GM12878 (cell line): ENCODE results near the gene PCCA. TPM values are rescaled to one million over a fixed set of nuclear protein-coding genes. Genes with fewer than 3 reads are reported as not detected.

Source experiments
- ATAC-seq: fragments of 200-7000 bp; cut with Tn5 transposase; 3 replicates; pipeline ENCODE4 v1.9.1; 2020; ENCODE audit warnings: mild to moderate bottlenecking, moderate library complexity
- BruUV-seq: library from RNA; stranded (reverse); fragments of 400-500 nt; replicated peaks from 2 replicates; lab custom pipeline; 2021; lab: Mats Ljungman, UMichigan
- CTCF ChIA-PET: fragments of 300-600 bp; sonication (Branson Sonifier 250); formaldehyde crosslinking; extraction: SDS; loops from one replicate; lab custom pipeline; 2021; ENCODE audit warnings: inconsistent platforms; lab: Yijun Ruan, JAX
- POLR2A ChIA-PET: fragments of 350-600 bp; formaldehyde crosslinking; extraction: SDS; loops from one replicate; lab custom pipeline; 2021; ENCODE audit warnings: inconsistent platforms; lab: Charles Lee
- RAD21 ChIA-PET: fragments of 300-600 bp; sonication (Branson Sonifier 250); formaldehyde crosslinking; loops from one replicate; lab custom pipeline; 2023; ENCODE audit warnings: antibody characterized with exemption; ENCODE audit not compliant: unreplicated experiment; lab: Charles Lee
- SMC1A ChIA-PET: fragments of 300-600 bp; sonication (Branson Sonifier 250); formaldehyde crosslinking; loops from one replicate; lab custom pipeline; 2023; ENCODE audit not compliant: unreplicated experiment, uncharacterized antibody; lab: Charles Lee
- DNase-seq: peaks from one replicate; pipeline ENCODE4 v3.0.0-alpha.2; 2011; ENCODE audit warnings: low read depth, low spot score
- FAIRE-seq: peaks from 3 replicates; lab custom pipeline; 2011; peaks lifted over from hg19 to GRCh38; lab: Jason Lieb, UNC
- H2AFZ ChIP-seq: 2 replicates; pipeline ENCODE4 v1.6.0; 2011; ENCODE audit warnings: low read depth, low read length, control low read depth; ENCODE audit not compliant: control insufficient read depth
- H3K27ac ChIP-seq: 2 replicates; pipeline ENCODE4 v1.5.1; 2011; ENCODE audit warnings: control low read depth; ENCODE audit not compliant: control insufficient read depth, insufficient read depth
- H3K27me3 ChIP-seq, 2 experiments: replicated peaks in 1 of 2; 2 replicates each; pipeline versions ENCODE4 v1.6.0 to v1.6.1; 2011; ENCODE audit warnings: low read length in 1 of 2; ENCODE audit not compliant: control insufficient read depth in 2 of 2, insufficient read depth in 2 of 2
- H3K36me3 ChIP-seq, 2 experiments: 2 replicates each; pipeline ENCODE4 v1.5.1; 2011; ENCODE audit warnings: low read length in 1 of 2; ENCODE audit not compliant: control insufficient read depth in 2 of 2, insufficient read depth in 2 of 2
- H3K4me1 ChIP-seq: 2 replicates; pipeline ENCODE4 v1.6.1; 2011; ENCODE audit warnings: mild to moderate bottlenecking, low read length, moderate library complexity, mixed read lengths; ENCODE audit not compliant: control insufficient read depth, insufficient read depth
- H3K4me2 ChIP-seq: 2 replicates; pipeline ENCODE4 v1.6.0; 2011; ENCODE audit warnings: control low read depth; ENCODE audit not compliant: control insufficient read depth, insufficient read depth
- H3K4me3 ChIP-seq: fragments of 200-600 bp; sonication (generic); 2 replicates; pipeline ENCODE4 v1.5.1; 2016
- H3K79me2 ChIP-seq: 2 replicates; pipeline ENCODE4 v1.6.0; 2011; ENCODE audit warnings: low read length; ENCODE audit not compliant: control insufficient read depth, insufficient read depth
- H3K9ac ChIP-seq: 2 replicates; pipeline ENCODE4 v1.8.0; 2011; ENCODE audit warnings: low read length, control low read depth, mixed read lengths; ENCODE audit not compliant: control insufficient read depth, insufficient read depth
- H3K9me3 ChIP-seq: replicated peaks from 3 replicates; pipeline ENCODE4 v1.5.1; 2011; ENCODE audit warnings: mild to moderate bottlenecking, low read length; ENCODE audit not compliant: control insufficient read depth, insufficient read depth
- H4K20me1 ChIP-seq: 2 replicates; pipeline ENCODE4 v1.6.0; 2011; ENCODE audit not compliant: control insufficient read depth, insufficient read depth
- CEBPB ChIP-seq, 2 experiments: fragments of 150-350 bp in 1 of 2; IDR thresholded peaks; 2 replicates each; pipeline ENCODE4 v1.6.1; 2012 to 2014; ENCODE audit warnings: low read depth in 2 of 2, low read length in 2 of 2, borderline replicate concordance in 1 of 2, inconsistent platforms in 1 of 2
- EED ChIP-seq: sonication (generic); IDR thresholded peaks from 2 replicates; pipeline ENCODE4 v1.6.1; 2016; ENCODE audit warnings: antibody characterized with exemption, low read depth
- HDAC2 ChIP-seq: fragments of 200-600 bp; sonication (generic); IDR thresholded peaks from 2 replicates; pipeline ENCODE4 v1.6.1; 2017
- SMARCA5 ChIP-seq: fragments of 450-650 bp; IDR thresholded peaks from 2 replicates; pipeline ENCODE4 v1.6.1; 2017; ENCODE audit warnings: mild to moderate bottlenecking
- SMC3 ChIP-seq: IDR thresholded peaks from 2 replicates; pipeline ENCODE4 v1.6.1; 2011; ENCODE audit warnings: low read length, improper control_type of control experiment, borderline replicate concordance
- TCF7 ChIP-seq: IDR thresholded peaks from 2 replicates; pipeline ENCODE4 v1.6.1; 2014; ENCODE audit warnings: antibody characterized with exemption, borderline replicate concordance
- ZNF207 ChIP-seq: fragments of 450-650 bp; IDR thresholded peaks from 2 replicates; pipeline ENCODE4 v1.6.1; 2014; ENCODE audit warnings: antibody characterized with exemption, mild to moderate bottlenecking, borderline replicate concordance
- ZNF274 ChIP-seq: IDR thresholded peaks from one replicate; pipeline ENCODE4 v1.8.0; 2011; ENCODE audit not compliant: insufficient read length, insufficient read depth
- WGBS: methylation state at CpG from one replicate; pipeline ENCODE4 v1.1.6; 2016; ENCODE audit warnings: low lambda C conversion rate; ENCODE audit not compliant: insufficient replicate concordance, insufficient coverage; ENCODE audit errors: missing lambda C conversion rate; 5-methylcytosine and 5-hydroxymethylcytosine counted together
- in situ Hi-C: fragments of 300-500 bp; cut with MboI; formaldehyde crosslinking; loops from 9 replicates; pipeline ENCODE4 v1.14.3; 2018; ENCODE audit warnings: mixed read lengths
- intact Hi-C: fragments of 100-400 bp; cut with micrococcal nuclease; formaldehyde crosslinking; loops from one replicate; pipeline ENCODE4 v1.14.2; 2022; ENCODE audit not compliant: unreplicated experiment
- polyA plus RNA-seq, 11 experiments: library from polyadenylated mRNA; depleted of rRNA in 4 of 11; unstranded in 6 of 11; stranded (reverse) in 5 of 11; fragments of >200 nt; fragmentation: Nextera tagmentation in 4 of 11; fragmentation: Illumina TruSeq in 1 of 11; extraction: Ambion mirVana in 4 of 11; extraction: Trizol in 1 of 11; gene quantifications; 1 replicate in 1 of 11; 2 replicates in 10 of 11; pipeline versions ENCODE4 v1.2.1 to v1.2.3, GENCODE V29; 2011 to 2016; ENCODE audit warnings: inconsistent platforms in 2 of 11, missing spikeins in 2 of 11, low read depth in 1 of 11
- total RNA-seq, 4 experiments: library from RNA; depleted of rRNA in 3 of 4; stranded (reverse); fragments of >200 nt in 3 of 4; fragmentation: Illumina TruSeq in 1 of 4; extraction: Trizol in 1 of 4; gene quantifications; 2 replicates each; pipeline versions ENCODE4 v1.2.1 to v1.2.3, GENCODE V29; 2013 to 2021
- TF ChIP-seq, protein P1 (sequence below): fragments of 450-650 bp; conservative IDR thresholded peaks from 2 replicates; pipeline ENCODE4 v1.6.1; 2017; ENCODE audit warnings: mild to moderate bottlenecking, moderate library complexity
- TF ChIP-seq, protein P2 (sequence below): fragments of 450-650 bp; IDR thresholded peaks from 2 replicates; pipeline ENCODE4 v1.6.1; 2016; ENCODE audit warnings: mild to moderate bottlenecking
- TF ChIP-seq, protein P3 (sequence below): fragments of 450-650 bp; IDR thresholded peaks from 2 replicates; pipeline ENCODE4 v1.6.1; 2017; ENCODE audit warnings: mild to moderate bottlenecking, moderate library complexity

Gene PCCA
- total and polyA plus RNA-seq, 10 of the 15 experiments (the other 5 are each of a cell fraction or from before 2014, with no cell fraction given), result 5.9 to 18.2 (median 12.4) TPM

DNA sequence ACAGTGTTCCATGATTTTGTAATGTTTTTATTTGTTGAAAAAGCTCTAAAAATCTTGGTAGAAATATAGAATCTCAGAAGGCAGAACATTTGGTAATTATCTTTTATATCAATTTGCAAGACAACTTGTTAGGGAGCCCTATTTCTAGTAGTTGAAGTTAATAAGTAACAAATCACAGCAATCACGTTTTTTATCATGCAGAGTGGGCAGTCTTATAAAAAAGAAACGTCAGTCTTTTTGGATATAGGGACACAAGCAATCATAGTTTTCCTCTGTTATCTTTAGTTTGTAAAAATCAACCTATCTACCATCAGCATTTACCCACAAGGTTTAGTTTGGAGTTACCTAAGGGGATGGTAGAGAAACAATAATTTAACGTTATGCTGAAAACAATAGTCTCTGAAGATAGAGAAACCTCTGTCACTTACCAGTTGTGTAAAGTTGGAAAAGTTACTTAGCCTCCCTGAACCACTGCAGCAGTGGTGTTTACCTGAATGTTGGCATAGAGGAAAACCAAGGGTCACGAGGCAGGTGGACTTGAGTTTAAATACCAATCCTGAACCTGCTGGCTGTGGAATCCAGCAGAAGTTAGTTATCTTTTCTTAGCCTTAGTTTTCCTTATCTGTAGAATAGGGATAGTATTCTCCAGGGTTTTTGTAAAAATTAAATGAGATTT, 306.9 kb downstream of the PCCA start:
- WGBS, result 98% methylated on average over 4 of the region's 4 CpGs
- H3K9me3 ChIP-seq, result no peaks in the 10 kb centered on the region
- RAD21 ChIA-PET, result no interaction called here
- CTCF ChIA-PET, result no interaction called here
- DNase-seq (no peak), ATAC-seq (no peak), FAIRE-seq (no peak)
- no peak overlapping the region for H3K4me3 ChIP-seq
- BruUV-seq, result no TSS peak
- peaks cover 23% of the 10 kb centered on the region for H3K4me1 ChIP-seq
- H3K9ac ChIP-seq, result no peak overlapping the region
- intact Hi-C loops (no loop called here), in situ Hi-C loops (no loop called here)
- POLR2A ChIA-PET, result no interaction called here
- H4K20me1 ChIP-seq, result no peaks in the 10 kb centered on the region
- H3K27ac ChIP-seq, result no peak overlapping the region
- SMC1A ChIA-PET, result no interaction called here
- H3K27me3 ChIP-seq, result no peaks in the 10 kb centered on the region
- H3K79me2 ChIP-seq, result no peaks in the 10 kb centered on the region
- TF ChIP-seq CEBPB (IDR thresholded peaks at IDR 0.05; ENCODE audit: borderline replicate concordance in 1 of 2, low read depth in 2 of 2, low read length in 2 of 2) (no peak), SMARCA5 (no peak), HDAC2 (no peak), SMC3 (no peak), TCF7 (no peak), EED (no peak), ZNF274 (no peak), ZNF207 (no peak)
- TF ChIP-seq, protein P1, sequence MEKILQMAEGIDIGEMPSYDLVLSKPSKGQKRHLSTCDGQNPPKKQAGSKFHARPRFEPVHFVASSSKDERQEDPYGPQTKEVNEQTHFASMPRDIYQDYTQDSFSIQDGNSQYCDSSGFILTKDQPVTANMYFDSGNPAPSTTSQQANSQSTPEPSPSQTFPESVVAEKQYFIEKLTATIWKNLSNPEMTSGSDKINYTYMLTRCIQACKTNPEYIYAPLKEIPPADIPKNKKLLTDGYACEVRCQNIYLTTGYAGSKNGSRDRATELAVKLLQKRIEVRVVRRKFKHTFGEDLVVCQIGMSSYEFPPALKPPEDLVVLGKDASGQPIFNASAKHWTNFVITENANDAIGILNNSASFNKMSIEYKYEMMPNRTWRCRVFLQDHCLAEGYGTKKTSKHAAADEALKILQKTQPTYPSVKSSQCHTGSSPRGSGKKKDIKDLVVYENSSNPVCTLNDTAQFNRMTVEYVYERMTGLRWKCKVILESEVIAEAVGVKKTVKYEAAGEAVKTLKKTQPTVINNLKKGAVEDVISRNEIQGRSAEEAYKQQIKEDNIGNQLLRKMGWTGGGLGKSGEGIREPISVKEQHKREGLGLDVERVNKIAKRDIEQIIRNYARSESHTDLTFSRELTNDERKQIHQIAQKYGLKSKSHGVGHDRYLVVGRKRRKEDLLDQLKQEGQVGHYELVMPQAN, result no peak
- TF ChIP-seq, protein P2, sequence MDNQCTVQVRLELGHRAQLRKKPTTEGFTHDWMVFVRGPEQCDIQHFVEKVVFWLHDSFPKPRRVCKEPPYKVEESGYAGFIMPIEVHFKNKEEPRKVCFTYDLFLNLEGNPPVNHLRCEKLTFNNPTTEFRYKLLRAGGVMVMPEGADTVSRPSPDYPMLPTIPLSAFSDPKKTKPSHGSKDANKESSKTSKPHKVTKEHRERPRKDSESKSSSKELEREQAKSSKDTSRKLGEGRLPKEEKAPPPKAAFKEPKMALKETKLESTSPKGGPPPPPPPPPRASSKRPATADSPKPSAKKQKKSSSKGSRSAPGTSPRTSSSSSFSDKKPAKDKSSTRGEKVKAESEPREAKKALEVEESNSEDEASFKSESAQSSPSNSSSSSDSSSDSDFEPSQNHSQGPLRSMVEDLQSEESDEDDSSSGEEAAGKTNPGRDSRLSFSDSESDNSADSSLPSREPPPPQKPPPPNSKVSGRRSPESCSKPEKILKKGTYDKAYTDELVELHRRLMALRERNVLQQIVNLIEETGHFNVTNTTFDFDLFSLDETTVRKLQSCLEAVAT, result no peak
- TF ChIP-seq, protein P3, sequence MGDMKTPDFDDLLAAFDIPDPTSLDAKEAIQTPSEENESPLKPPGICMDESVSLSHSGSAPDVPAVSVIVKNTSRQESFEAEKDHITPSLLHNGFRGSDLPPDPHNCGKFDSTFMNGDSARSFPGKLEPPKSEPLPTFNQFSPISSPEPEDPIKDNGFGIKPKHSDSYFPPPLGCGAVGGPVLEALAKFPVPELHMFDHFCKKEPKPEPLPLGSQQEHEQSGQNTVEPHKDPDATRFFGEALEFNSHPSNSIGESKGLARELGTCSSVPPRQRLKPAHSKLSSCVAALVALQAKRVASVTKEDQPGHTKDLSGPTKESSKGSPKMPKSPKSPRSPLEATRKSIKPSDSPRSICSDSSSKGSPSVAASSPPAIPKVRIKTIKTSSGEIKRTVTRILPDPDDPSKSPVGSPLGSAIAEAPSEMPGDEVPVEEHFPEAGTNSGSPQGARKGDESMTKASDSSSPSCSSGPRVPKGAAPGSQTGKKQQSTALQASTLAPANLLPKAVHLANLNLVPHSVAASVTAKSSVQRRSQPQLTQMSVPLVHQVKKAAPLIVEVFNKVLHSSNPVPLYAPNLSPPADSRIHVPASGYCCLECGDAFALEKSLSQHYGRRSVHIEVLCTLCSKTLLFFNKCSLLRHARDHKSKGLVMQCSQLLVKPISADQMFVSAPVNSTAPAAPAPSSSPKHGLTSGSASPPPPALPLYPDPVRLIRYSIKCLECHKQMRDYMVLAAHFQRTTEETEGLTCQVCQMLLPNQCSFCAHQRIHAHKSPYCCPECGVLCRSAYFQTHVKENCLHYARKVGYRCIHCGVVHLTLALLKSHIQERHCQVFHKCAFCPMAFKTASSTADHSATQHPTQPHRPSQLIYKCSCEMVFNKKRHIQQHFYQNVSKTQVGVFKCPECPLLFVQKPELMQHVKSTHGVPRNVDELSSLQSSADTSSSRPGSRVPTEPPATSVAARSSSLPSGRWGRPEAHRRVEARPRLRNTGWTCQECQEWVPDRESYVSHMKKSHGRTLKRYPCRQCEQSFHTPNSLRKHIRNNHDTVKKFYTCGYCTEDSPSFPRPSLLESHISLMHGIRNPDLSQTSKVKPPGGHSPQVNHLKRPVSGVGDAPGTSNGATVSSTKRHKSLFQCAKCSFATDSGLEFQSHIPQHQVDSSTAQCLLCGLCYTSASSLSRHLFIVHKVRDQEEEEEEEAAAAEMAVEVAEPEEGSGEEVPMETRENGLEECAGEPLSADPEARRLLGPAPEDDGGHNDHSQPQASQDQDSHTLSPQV, result no peak
- H3K4me2 ChIP-seq, result no peak overlapping the region
- no peak overlapping the region for H2AFZ ChIP-seq
- no peaks in the 10 kb centered on the region for H3K36me3 ChIP-seq
